T-helper 1 cell (primary cell): ENCODE results near the gene BAD.
A peak's percentile ranks its signal among the peaks of the same experiment; 100 is the strongest.
"Not testable (repeated sequence)": the region's sequence is repeated elsewhere in the genome, so short reads cannot be mapped to it uniquely, and the experiment has no call there.

Experiments
- DNase-seq, 5 donors: peaks; one replicate each; pipeline ENCODE4 v3.0.0-alpha.2; 2012 to 2020

BAD gene

DNA sequence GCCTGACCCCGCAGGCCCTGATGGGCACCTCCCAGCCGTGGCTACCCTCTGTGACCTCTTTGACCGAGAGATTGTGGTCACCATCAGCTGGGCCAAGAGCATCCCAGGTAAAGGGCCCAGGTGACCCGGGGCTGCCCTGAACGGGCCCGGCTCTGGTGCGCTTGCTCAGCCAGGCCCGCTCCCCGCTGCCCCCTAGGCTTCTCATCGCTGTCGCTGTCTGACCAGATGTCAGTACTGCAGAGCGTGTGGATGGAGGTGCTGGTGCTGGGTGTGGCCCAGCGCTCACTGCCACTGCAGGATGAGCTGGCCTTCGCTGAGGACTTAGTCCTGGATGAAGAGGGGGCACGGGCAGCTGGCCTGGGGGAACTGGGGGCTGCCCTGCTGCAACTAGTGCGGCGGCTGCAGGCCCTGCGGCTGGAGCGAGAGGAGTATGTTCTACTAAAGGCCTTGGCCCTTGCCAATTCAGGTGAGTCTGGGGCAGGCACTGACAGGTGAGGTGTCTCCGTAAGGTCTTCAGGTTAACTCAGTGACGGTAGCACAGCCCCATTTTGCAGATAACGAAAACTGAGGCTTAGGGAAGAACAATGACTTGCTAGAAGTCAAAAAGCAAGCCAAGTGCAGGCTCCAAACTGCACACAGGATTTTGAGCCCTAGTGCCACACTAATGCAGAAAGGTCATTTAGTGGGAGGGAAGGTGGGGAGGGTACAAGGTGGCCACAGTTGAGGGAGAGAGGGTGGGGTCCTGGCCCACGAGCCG, 30.5 kb upstream of the BAD start:
- DNase-seq: no peak

DNA sequence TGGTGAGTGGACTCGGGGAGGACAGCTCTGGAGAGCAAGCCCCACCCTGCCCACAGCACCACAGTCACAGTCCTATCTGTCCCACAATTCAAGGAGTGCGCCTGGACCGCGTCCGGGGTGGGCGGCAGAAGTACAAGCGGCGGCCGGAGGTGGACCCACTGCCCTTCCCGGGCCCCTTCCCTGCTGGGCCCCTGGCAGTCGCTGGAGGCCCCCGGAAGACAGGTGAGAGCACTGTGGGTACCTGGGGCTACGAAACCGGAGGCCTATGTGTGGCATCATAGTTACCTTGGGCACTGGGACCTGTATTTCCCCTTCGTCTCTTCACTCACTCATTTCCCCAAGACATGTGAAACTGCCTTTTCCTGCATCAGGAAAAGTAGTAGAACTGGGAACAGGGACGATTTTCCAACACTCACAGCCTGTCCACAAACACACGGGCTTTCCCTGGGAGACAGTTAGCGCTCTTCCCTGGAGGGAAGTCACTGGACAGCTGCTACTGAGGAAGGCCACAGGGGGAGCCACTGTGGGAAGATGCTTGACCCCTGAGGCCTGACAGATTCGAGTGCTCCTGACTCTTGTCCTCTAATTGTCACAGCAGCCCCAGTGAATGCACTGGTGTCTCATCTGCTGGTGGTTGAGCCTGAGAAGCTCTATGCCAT, 29.8 kb upstream of the BAD start:
- DNase-seq: no peak

DNA sequence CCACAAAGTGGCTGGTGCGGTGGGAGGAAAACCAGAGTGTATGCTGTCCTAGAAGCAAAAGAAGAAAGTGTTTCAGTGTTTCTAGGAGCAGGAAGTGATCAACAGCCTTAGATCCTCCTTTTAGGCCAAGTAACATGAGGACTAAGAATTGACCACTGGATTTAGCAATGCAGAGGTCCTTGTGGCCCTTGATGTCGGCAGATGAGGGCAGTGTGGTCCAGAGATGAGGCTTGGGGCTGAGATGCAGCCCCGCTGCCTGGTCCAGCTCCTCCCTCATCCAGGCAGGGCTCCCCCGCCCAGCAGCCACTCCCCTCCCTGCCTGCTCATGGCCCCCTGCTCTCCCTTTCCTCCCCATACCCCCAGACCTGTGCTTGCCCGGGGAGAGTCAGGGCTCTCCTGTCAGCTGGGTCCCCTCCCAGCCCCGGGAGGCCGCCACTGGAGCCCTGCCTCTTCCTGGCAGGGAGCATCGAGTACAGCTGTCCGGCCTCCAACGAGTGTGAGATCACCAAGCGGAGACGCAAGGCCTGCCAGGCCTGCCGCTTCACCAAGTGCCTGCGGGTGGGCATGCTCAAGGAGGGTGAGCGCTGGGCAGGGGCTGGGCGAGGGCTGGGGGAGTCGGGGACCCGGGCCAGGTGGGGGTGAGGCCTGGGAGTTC, 29.2 kb upstream of the BAD start:
- no peak for DNase-seq

DNA sequence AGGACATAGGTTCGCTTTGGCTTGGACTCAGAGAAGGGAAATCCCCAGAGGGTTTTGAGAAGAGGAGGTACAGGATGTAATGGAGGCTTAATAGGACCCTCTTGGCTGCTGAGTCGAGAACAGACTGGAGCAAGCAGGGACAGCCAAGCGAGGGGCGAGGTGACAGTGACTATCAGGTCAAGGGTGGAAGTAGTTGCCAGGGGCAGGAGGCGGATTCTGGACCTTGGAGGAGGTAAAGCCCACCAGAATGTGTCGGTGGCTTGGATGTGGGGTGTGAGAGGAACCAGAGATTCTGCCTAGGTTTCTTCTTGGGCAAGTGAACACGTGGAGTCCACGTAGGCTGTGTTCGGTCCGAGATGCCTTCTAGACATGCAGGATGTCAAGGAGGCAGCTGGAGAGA, 28.5 kb upstream of the BAD start:
- no peak for DNase-seq

DNA sequence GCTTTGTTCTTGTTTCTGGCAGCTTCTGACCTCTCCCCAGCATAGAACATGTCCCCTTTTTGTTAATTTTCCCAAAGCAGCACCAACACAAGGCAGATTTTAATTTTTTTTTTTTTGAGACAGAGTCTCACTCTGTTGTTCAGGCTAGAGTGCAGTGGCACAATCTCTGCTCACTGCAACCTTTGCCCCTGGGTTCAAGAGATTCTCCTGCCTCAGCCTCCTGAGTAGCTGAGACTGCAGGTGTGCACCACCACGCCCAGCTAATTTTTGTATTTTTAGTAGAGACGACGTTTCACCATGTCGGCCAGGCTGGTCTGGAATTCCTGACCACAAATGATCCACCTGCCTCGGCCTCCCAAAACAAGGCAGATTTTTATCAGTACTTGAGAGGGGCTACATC, 23.3 kb upstream of the BAD start:
- not testable (repeated sequence) for DNase-seq

DNA sequence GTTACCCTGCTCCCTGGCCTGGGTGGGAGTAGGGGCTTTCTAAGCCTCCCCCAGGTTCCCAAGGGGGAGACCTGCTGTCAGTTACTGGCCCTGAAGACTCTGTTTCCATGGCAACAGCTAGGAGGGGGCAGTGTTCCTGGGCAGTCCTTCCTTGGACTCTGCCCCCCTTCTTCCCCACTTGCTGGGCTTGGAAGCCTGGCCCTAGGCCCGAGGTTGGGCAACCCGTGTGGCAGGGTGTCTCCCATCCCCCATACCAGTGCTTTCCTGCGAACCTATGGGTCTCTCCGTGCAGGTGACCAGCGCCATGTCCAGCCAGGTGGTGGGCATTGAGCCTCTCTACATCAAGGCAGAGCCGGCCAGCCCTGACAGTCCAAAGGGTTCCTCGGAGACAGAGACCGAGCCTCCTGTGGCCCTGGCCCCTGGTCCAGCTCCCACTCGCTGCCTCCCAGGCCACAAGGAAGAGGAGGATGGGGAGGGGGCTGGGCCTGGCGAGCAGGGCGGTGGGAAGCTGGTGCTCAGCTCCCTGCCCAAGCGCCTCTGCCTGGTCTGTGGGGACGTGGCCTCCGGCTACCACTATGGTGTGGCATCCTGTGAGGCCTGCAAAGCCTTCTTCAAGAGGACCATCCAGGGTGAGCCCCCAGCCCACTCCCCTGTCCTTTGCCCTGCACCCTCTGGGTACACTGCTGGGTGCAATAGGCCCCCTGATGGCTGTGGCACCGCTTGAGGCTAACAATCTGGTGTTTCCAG, 22.6 kb upstream of the BAD start:
- DNase-seq: no peak

DNA sequence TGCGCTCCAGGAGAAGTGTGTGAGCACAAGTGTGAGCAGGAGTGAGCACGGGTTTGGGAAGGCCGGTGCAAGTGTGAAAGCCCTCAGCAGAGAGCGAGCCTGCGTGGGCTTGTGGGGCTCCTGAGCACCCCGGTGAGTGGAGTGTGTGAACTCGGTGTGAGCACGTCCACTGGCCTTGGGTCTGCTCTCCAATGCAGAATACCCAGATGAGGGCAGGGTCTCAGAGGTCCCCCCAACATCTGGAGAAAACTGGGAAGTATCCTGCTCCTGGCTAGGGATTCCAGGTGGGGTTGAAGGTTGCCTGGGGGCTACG, 22.1 kb upstream of the BAD start:
- no peak for DNase-seq

DNA sequence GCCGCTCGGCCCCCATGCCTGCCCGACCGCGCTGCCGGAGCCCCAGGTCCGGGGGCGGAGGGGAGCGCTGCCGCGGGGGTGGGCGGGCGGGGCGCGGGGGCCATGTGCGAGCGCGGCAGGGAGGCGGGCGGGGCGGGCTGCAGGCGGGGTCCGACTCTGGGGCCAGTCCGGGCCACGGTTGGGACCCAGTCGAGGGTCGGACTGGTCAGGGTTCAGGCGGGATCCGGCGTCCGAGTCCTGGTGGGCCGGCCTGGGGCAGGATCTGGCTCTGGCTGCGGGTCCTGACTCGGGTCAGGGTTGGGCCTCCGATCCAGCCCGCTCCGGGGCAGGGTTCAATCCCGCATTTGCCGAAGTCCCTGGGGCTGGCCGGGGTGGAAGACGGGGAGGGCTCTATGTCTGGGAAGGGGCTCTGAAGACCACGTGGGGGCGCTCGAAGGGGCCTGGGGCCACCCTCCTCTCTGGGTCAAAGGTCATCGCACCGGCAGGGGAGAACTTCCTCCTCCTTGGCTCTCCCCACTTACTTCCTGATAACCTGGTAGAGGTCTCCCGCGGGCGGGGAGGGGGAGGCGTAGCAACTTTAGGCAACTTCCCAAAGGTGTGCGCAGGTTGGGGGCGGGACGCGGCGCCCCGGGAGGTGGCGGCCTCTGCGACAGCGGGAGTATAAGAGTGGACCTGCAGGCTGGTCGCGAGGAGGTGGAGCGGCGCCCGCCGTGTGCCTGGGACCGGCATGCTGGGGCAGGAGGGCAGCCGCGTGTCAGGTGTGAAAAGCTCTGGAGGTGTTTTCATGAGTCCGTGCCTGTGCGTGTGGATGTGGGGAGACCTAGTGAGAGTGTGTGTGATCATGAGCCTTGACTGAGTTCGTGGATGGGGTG, 21.5 kb upstream of the BAD start:
- DNase-seq: peak; percentile 53 to 80 (median 61)

DNA sequence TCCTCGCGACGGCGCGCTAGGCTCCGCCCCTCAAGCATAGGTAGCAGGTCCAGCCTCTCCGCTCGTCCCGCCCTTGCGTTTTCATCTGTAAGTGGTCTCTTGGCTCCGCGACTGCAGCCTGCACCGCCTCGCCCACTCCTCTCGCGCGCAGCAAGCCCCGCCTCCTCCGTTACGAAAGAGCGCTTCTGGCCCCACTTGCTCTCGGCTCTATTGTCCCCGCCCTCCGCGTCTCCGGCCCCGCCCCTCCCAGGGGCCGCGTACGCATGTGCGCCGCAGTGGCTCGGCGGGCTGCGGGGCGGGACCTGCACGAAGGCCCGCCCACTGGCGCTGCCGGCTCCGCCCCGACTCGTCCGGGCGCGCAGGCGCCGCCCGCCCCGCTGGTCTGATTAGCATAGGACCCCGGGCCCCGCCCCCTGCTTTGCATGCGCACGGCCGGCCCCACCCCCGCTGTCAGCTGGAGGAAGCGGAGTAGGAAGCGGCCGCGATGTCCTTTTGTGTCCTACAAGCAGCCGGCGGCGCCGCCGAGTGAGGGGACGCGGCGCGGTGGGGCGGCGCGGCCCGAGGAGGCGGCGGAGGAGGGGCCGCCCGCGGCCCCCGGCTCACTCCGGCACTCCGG, 20.7 kb upstream of the BAD start, which contains the start of gene ESRRA:
ESRRA (plus strand) TSS at position 450 of the 616 bp plus-strand sequence. CDS start 1,656 bp downstream, outside the sequence.
- DNase-seq: peak; percentile 99 to 100 (median 99)

DNA sequence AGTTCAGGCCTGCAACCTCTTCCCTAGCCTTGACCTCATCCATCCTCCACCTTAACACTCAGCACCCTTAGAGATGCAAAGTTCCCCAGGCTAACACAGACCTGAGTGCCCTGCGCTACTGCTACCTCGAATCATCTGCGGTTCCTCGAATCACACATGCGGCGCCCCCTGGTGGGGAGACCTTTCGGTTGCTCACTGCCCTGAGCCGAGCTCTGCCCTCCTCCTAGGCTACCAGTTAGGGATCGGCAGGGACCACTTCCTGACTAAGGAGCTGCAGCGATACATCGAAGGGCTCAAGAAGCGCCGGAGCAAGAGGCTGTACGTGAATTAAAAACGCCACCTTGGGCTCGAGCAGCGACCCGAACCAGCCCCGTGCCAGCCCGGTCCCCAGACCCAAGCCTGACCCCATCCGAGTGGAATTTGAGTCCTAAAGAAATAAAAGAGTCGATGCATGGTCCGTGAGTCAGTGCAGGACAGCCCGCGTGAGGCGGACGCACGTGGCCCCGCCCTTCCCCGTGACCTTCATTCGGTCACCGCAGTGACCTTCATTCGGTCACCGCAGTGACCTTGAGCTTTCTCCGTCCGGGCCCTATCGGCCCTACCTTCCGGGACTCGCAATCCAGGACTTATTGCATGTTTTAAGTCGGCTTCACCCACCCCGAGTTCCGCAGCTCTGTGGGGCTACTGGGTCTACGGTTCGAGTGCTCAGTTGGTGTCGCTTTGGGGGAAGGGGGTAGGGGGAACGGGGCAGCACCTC, 20.0 kb upstream of the BAD start:
- peak; percentile 79 to 94 (median 90) for DNase-seq

DNA sequence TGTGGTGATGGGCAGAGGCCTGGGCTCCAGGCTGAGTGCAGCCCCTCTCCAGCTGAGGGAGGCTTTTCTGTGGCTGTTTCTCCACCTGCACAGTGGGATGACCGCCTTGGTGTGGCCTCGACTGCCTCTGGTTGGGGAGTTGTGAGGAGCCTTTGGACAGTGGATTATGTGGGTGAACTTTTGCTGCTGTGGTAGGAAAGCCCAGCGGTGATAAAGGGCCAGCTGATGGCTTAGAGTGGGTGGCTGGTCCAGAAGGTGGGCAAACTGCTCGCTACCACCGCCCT, 19.5 kb upstream of the BAD start:
- DNase-seq: no peak

DNA sequence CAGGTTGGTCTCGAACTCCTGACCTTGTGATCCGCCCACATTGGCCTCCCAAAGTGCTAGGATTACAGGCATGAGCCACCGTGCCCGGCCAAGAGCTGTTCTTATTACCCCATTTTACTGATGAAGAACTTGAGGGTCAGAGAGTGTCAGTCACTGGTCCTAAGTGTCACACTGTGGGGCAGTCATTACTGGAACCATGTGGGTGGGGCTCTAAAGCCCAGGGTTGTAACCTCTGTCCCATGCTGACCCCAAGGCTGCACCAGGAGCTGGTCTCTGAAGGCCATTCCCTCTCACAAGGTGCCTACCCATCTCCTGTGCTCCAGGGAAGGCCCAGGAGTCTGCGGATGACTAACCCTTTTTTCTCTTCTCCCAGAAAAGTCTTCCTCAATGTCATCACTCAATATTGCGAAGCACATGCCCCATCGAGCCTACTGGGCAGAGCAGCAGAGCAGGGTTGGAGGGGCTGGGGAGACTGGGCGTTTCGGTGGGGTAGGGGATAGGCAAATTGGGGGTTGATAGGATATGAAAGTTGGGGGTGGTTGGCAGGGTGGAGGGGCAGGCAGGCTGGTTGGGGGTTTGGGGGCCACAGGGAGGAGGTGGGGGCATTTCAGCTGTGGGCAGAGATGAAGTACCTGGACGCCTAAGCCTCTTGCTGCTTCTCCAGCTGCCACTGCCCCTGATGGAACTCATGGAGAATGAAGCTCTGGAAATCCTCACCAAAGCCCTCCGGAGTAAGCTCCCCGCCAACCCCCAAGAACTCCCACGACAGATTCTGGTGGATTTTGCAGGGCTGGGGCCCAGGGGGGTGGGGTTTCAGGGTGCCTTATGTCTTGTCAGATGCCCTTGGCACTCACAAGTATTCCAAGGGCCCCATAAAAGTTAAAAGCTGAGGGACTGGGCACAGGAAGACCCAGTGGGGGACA, 18.9 kb upstream of the BAD start:
- no peak for DNase-seq

DNA sequence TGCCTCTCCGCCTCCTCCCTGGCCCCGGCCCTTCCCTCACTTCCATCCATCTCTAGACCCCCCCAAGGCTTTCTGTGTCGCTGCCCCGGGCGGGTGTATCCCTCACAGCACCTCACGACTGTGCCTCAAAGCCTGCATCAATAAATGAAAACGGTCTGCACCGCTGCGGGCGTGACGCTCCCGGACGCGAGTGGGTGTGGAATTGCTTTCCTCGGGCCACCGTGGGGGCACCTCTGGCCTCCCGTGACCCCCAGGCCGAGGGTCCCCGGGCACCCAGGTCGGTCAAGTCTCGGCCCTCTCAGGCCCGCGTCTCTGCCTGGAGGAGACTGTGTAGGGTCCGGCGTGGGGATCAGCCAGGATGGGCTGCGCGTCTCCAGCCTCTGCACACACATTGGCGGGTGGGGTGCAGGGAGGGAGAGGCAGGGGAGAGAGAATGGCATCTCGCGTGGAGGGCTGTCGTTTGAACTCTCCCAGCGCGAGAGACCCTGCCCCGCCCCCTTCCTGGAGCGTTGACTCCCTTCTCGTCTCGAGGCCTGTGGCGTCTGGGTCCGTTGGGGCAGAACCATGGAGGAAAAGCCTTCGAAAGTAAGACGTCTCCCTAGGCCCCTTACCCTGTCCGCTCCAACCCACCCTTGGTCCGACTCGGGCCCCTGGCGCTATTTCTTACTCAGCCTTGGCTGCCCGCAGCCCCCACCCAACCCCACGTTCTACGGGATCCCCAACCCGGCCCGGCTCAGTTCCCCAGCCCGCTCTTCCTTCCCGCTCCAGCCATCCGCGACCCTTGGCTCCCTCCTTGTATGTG, 15.6 kb upstream of the BAD start, which contains the start of gene CATSPERZ:
CATSPERZ (plus strand) TSS at position 512 of the 802 bp plus-strand sequence; CDS start at position 565, 53 bp downstream.
- DNase-seq: no peak

DNA sequence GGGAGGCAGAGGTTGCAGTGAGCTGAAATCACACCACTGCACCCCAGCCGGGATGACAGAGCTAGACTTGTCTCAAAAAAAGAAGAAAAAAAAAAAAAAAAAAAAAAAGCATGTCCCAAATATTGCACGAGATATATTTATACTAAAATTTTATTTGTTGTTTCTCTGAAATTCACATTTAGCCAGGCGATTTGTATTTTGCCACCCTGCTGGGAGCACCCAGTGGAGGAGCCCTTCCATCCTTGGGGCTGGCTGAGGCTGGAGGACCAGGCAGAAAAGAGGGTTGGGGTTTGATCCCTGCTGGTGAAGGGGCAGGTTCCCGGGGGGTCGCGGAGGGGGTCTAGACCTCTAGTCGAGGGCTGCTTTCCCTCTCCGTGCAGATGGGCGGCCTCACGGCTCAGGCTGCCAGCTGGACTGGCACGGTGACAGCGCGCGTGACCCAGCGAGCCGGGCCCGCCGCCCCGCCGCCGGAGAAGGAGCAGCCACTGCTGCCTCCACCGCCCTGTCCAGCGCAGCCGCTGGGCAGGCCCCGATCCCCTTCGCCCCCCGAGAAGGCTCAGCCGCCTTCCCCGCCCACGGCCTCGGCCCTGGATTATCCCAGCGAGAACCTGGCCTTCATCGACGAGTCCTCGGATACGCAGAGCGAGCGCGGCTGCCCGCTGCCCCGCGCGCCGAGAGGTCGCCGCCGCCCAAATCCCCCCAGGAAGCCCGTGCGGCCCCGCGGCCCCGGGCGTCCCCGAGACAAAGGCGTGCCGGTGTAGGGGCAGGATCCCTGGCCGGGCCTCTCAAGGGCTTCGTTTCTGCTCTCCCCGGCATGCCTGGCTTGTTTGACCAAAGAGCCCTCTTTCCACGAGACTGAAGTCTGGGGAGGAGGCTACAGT, 14.7 kb upstream of the BAD start:
- DNase-seq: no peak

DNA sequence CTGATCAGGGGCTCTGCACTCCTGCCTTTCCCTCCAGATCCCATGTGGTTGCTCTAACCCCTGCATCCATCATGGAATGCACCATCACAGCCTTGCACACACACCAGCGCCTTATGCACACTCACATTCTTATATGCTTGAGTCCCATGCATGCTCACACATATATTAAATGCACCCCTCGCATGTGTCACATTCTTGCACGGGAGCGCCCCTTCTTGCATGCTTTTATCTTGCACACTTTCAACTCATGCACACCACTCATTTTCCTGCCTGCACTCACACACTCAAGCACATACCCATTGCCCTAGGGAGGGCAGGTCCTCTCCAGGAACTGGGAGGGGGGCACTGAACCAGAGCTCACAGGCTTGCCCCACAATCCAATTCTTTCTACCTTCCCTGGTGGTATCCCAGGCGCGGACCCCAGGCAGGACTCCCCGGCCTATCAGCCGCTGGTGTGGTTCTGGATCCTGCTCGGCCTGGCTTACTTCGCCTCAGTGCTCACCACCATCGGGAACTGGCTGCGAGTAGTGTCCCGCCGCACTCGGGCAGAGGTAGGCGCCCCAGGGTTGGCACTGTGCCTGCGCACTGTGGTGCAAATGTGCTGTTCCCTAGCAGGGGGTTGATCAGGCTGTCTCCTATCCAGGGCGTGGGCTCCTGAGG, 13.4 kb upstream of the BAD start:
- DNase-seq: no peak

DNA sequence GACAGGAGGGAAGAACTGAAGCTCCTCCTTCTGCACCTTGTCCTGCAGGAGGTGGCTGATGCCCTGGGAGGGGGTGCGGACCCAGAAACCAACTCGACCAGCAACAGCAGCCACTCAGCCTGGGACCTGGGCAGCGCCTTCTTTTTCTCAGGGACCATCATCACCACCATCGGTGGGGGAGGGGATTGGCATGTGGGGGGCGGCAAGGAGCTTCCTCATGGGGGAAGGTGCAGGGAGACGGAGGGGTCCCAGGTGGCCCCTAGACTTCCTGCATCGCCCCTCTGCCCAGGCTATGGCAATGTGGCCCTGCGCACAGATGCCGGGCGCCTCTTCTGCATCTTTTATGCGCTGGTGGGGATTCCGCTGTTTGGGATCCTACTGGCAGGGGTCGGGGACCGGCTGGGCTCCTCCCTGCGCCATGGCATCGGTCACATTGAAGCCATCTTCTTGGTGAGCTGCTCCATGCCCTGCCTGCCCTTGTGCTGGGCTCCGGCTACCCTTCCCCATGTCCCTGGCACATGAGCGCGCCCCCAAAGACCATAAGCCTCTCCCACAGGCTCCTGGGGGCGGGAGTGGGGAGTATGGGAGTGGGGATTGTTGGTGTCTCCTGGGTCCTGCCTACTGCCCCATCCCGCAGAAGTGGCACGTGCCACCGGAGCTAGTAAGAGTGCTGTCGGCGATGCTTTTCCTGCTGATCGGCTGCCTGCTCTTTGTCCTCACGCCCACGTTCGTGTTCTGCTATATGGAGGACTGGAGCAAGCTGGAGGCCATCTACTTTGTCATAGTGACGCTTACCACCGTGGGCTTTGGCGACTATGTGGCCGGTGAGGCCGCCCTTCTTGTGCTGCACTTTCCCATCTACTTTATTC, 12.6 kb upstream of the BAD start:
- no peak for DNase-seq
